Neural cell (in vitro differentiated cells): ENCODE results near the gene C10orf105. TPM values are rescaled to one million over a fixed set of nuclear protein-coding genes. Genes with fewer than 3 reads are reported as not detected.

Experiments used
- H2AFZ ChIP-seq: fragments of 200-600, 300-800 bp; sonication (generic), shearing (Covaris generic); 2 replicates; pipeline ENCODE4 v1.6.0; 2014; ENCODE audit warnings: low read depth, mild to moderate bottlenecking, antibody characterized with exemption, low read length, moderate library complexity
- H3F3A ChIP-seq: fragments of 200-600 bp; shearing (Covaris generic); 2 replicates; pipeline ENCODE4 v1.6.1; 2016; ENCODE audit warnings: mild to moderate bottlenecking, moderate library complexity, mixed read lengths, antibody characterized with exemption, low read length; ENCODE audit not compliant: insufficient read depth, poor library complexity, severe bottlenecking
- H3K27ac ChIP-seq: fragments of 200-600, 300-800 bp; sonication (generic), shearing (Covaris generic); 2 replicates; pipeline ENCODE4 v1.5.1; 2014; ENCODE audit warnings: mild to moderate bottlenecking, low read length, moderate library complexity
- H3K27me3 ChIP-seq: fragments of 300-800, 200-600 bp; sonication (generic), shearing (Covaris generic); 2 replicates; pipeline ENCODE4 v1.6.0; 2014; ENCODE audit warnings: mild to moderate bottlenecking, low read depth, low read length, moderate library complexity; ENCODE audit not compliant: insufficient read depth
- H3K36me3 ChIP-seq: fragments of 300-800, 200-600 bp; sonication (generic), shearing (Covaris generic); 2 replicates; pipeline ENCODE4 v1.5.1; 2014; ENCODE audit warnings: mild to moderate bottlenecking, antibody characterized with exemption, low read length, moderate library complexity; ENCODE audit not compliant: insufficient read depth
- H3K4me2 ChIP-seq: fragments of 300-800, 200-600 bp; sonication (generic), shearing (Covaris generic); 2 replicates; pipeline ENCODE4 v1.6.0; 2014; ENCODE audit warnings: mild to moderate bottlenecking, low read length
- H3K4me3 ChIP-seq: fragments of 300-800, 200-600 bp; sonication (generic), shearing (Covaris generic); 2 replicates; pipeline ENCODE4 v1.5.1; 2014; ENCODE audit warnings: mild to moderate bottlenecking, low read length, moderate library complexity
- H3K79me2 ChIP-seq: fragments of 200-600 bp; shearing (Covaris generic); replicated peaks from 2 replicates; pipeline ENCODE4 v1.6.0; 2014; ENCODE audit warnings: mild to moderate bottlenecking, low read length, moderate library complexity; ENCODE audit not compliant: insufficient read depth
- H3K9ac ChIP-seq: fragments of 300-800, 200-600 bp; sonication (generic), shearing (Covaris generic); 2 replicates; pipeline ENCODE4 v1.6.1; 2016; ENCODE audit warnings: mild to moderate bottlenecking, low read length, mixed read lengths
- H3K9me2 ChIP-seq: fragments of 200-600 bp; shearing (Covaris generic); 2 replicates; pipeline ENCODE4 v1.6.1; 2016; ENCODE audit warnings: mild to moderate bottlenecking, low read length, mixed read lengths; ENCODE audit not compliant: insufficient read depth
- H3K9me3 ChIP-seq: fragments of 200-600, 300-800 bp; sonication (generic), shearing (Covaris generic); 2 replicates; pipeline ENCODE4 v1.6.1; 2016; ENCODE audit warnings: mild to moderate bottlenecking, mixed run types, low read length, moderate library complexity, mixed read lengths
- H4K20me1 ChIP-seq: fragments of 200-600 bp; shearing (Covaris generic); 2 replicates; pipeline ENCODE4 v1.6.1; 2016; ENCODE audit warnings: mild to moderate bottlenecking, mixed run types; ENCODE audit not compliant: insufficient read depth
- CTCF ChIP-seq: fragments of 450-650 bp; IDR thresholded peaks from 2 replicates; pipeline ENCODE4 v1.5.1; 2014; ENCODE audit warnings: antibody characterized with exemption, mild to moderate bottlenecking, moderate library complexity; ENCODE audit not compliant: poor library complexity, severe bottlenecking
- EP300 ChIP-seq: fragments of 450-650 bp; conservative IDR thresholded peaks from 2 replicates; pipeline ENCODE4 v1.6.1; 2014; ENCODE audit warnings: antibody characterized with exemption, mild to moderate bottlenecking, moderate library complexity; ENCODE audit not compliant: poor library complexity, severe bottlenecking
- EZH2 ChIP-seq: fragments of 200-600, 300-800 bp; shearing (Covaris generic), sonication (generic); IDR thresholded peaks from 2 replicates; pipeline ENCODE4 v1.6.1; 2014; ENCODE audit warnings: antibody characterized with exemption, low read length, borderline replicate concordance, mild to moderate bottlenecking; ENCODE audit not compliant: insufficient read depth, poor library complexity, severe bottlenecking
- MXI1 ChIP-seq: fragments of 450-650 bp; conservative IDR thresholded peaks from 2 replicates; pipeline ENCODE4 v1.6.1; 2014; ENCODE audit warnings: antibody characterized with exemption, mild to moderate bottlenecking; ENCODE audit not compliant: poor library complexity, severe bottlenecking
- POLR2AphosphoS5 ChIP-seq: IDR thresholded peaks from 2 replicates; pipeline ENCODE4 v1.6.1; 2012
- RAD21 ChIP-seq: fragments of 450-650 bp; conservative IDR thresholded peaks from 2 replicates; pipeline ENCODE4 v1.6.1; 2014; ENCODE audit warnings: antibody characterized with exemption, mild to moderate bottlenecking, moderate library complexity
- REST ChIP-seq: IDR thresholded peaks from 2 replicates; pipeline ENCODE4 v1.6.1; 2012; ENCODE audit warnings: borderline replicate concordance
- SMC3 ChIP-seq: fragments of 450-650 bp; conservative IDR thresholded peaks from 2 replicates; pipeline ENCODE4 v1.6.1; 2014; ENCODE audit warnings: antibody characterized with exemption, mild to moderate bottlenecking, moderate library complexity; ENCODE audit not compliant: poor library complexity
- TAF1 ChIP-seq: IDR thresholded peaks from 2 replicates; pipeline ENCODE4 v1.6.1; 2012; ENCODE audit warnings: low read depth
- polyA plus RNA-seq: library from polyadenylated mRNA; depleted of rRNA; stranded (reverse); fragments of >200 nt; gene quantifications from 2 replicates; pipeline ENCODE4 v1.2.3, GENCODE V29; 2014

Gene C10orf105
- polyA plus RNA-seq, 1 donor from 2014 or later = 0.11 TPM

GRCh38 chr10:71712572-71713134 is 6.9 kb downstream of the C10orf105 start:
- H3K36me3 ChIP-seq = no peaks in the 10 kb centered on the region
- no peak overlapping the region for H3K4me3 ChIP-seq
- no peaks in the 10 kb centered on the region for H3K9me3 ChIP-seq
- H4K20me1 ChIP-seq = no peaks in the 10 kb centered on the region
- H3K27me3 ChIP-seq = no peaks in the 10 kb centered on the region
- no peak overlapping the region for H3K4me2 ChIP-seq
- no peak for TF ChIP-seq EP300
- no peak for TF ChIP-seq REST
- no peaks in the 10 kb centered on the region for H3K9me2 ChIP-seq
- no peaks in the 10 kb centered on the region for H3K79me2 ChIP-seq
- H3K9ac ChIP-seq = no peak overlapping the region
- no peaks in the 10 kb centered on the region for H3F3A ChIP-seq
- H2AFZ ChIP-seq = no peak overlapping the region
- no peak overlapping the region for H3K27ac ChIP-seq

- Histone ChIP-seq H3F3A (no peaks in the 10 kb centered on the region), H3K9me3 (no peaks in the 10 kb centered on the region), H3K9ac (no peak overlapping the region), H3K4me2 (no peak overlapping the region), H3K4me3 (no peak overlapping the region), H3K79me2 (no peaks in the 10 kb centered on the region), H3K27me3 (no peaks in the 10 kb centered on the region), H3K9me2 (no peaks in the 10 kb centered on the region), H4K20me1 (no peaks in the 10 kb centered on the region), H2AFZ (no peak overlapping the region), H3K27ac (no peak overlapping the region), H3K36me3 (no peaks in the 10 kb centered on the region)
- TF ChIP-seq POLR2AphosphoS5 = no peak
- TF ChIP-seq REST = no peak
- TF ChIP-seq CTCF = no peak
- TF ChIP-seq RAD21 = no peak
- TF ChIP-seq SMC3 = no peak
- no peak for TF ChIP-seq TAF1
- no peak for TF ChIP-seq MXI1
- no peak for TF ChIP-seq EZH2
- TF ChIP-seq EP300 = no peak
These were observed 7.4 kb downstream of the C10orf105 start for GRCh38 chr10:71712170-71712569.
